LNCAP (cell line): ENCODE data around the gene THAP6.

Experiments
- CTCF ChIP-seq: fragments of 450-650 bp; IDR thresholded peaks from 2 replicates; pipeline ENCODE4 v1.5.1; 2017; ENCODE audit warnings: mild to moderate bottlenecking

THAP6 gene

GRCh38 chr4:75555294-75556164, 41.3 kb downstream of the THAP6 start, which contains the start of gene ODAPH:
Gene ODAPH (plus strand): TSS chr4:75556066. CDS start chr4:75556083, 17 bp downstream.
- TF ChIP-seq CTCF = no peak; the same call in 1 of the 2 replicates

GRCh38 chr4:75557696-75558095, 43.4 kb downstream of the THAP6 start:
- no peak for TF ChIP-seq CTCF

GRCh38 chr4:75561789-75562188, 47.5 kb downstream of the THAP6 start:
- no peak for TF ChIP-seq CTCF

- TF ChIP-seq CTCF = no peak
Observed at GRCh38 chr4:75564023-75564422, 49.8 kb downstream of the THAP6 start.

GRCh38 chr4:75565481-75565880, 51.2 kb downstream of the THAP6 start:
- no peak for TF ChIP-seq CTCF

GRCh38 chr4:75566911-75567310, 52.6 kb downstream of the THAP6 start:
- no peak for TF ChIP-seq CTCF

- no peak for TF ChIP-seq CTCF
Observed at GRCh38 chr4:75567725-75568124, 53.5 kb downstream of the THAP6 start.
